Measurements from ENCODE around the gene USP44. TPM values are rescaled to one million over a fixed set of nuclear protein-coding genes. Genes with fewer than 3 reads are reported as not detected.

Gene USP44
- total RNA-seq, 1 experiment from 2014 or later, result 0.11 TPM

Other genes starting within 250 kb of the USP44 start
- 304 and 383 TPM in 2 replicates for gene METAP2, start 77.3 kb downstream of the USP44 start, total RNA-seq (2014; rRNA removed; shearing (Covaris generic); ENCODE audit: low replicate concordance)
- not detected in 2 replicates for gene NTN4, start 239.3 kb upstream of the USP44 start, total RNA-seq (2014; rRNA removed; shearing (Covaris generic); ENCODE audit: low replicate concordance)

Data from Karpas-422 (cell line).